CD4-positive, alpha-beta T cell treated with Interleukin-4 for 4 hours (primary cell): Measurements from ENCODE around the gene AGPS.
"Not testable (repeated sequence)": the region's sequence is repeated elsewhere in the genome, so short reads cannot be mapped to it uniquely, and the experiment has no call there.

Experiments used
- DNase-seq: peaks from one replicate; pipeline ENCODE4 v3.0.0-alpha.2; 2020

Gene AGPS

GRCh38 chr2:177424620-177425019 lies 32.0 kb downstream of the AGPS start:
- DNase-seq, result not testable (repeated sequence)

DNA sequence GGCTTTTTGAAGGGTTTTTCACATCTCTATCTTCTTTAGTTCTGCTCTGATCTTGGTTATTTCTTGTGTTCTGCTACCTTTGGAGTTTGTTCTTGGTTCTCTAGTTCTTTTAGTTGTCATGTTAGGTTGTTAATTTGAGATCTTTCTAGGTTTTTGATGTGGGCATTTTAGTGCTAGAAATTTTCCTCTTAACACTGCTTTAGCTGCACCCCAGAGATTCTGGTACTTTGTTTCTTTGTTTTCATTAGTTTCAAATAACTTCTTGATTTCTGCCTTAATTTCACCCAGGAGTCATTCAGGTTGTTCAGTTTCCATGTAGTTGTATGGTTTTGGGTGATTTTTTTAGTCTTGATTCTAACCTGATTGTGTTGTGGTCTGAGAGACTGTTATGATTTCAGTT lies 34.7 kb downstream of the AGPS start:
- no peak for DNase-seq

DNA sequence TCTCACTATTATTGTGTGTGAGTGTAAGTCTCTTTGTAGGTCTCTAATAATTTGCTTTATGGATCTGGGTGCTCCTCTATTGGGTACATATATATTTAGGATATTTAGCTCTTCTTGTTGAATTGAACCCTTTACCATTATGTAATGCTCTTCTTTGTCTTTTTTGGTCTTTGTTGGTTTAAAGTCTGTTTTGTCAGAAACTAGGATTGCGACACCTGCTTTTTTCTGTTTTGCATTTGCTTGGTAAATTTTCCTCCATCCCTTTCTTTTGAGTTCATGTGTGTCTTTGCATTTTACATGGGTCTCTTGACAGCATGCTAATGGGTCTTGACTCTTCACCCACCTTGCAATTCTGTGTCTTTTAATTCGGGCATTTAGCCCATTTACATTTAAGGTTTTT lies 35.4 kb downstream of the AGPS start:
- DNase-seq, result not testable (repeated sequence)

DNA sequence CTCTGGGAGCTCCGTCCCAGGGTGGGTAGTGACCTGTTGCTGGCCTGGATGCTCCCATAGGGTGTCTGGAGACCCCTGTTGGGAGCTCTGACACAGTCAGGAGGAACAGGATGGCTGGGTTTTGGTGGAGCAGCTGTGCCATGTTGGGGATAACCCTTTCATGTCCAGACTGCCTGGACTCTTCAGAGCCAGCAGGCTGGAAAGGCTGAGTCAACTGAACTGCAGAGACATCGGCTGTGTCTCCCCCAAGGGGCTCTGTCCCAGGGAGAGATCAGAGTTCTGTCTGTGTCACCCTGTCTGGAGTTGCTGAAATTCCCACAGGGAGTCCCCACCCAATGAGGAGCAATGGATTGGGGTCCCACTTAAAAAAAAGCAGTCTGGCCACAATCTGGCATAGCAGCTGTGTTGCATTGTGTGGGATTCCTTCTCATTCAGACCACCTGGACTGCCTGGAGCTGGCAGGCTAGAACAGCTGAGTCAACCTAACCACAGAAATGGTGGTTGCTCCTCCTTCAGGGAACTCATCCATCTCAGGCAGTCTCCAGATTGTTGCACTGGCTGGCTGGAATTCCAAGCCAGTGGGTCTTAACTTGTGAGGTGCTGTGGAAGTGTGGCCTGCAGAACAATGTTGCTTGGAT lies 37.2 kb downstream of the AGPS start:
- no peak for DNase-seq

- no peak for DNase-seq
Observed at GRCh38 chr2:177430411-177430810, 37.8 kb downstream of the AGPS start.

GRCh38 chr2:177431111-177431725 lies 38.6 kb downstream of the AGPS start:
- not testable (repeated sequence) for DNase-seq

DNA sequence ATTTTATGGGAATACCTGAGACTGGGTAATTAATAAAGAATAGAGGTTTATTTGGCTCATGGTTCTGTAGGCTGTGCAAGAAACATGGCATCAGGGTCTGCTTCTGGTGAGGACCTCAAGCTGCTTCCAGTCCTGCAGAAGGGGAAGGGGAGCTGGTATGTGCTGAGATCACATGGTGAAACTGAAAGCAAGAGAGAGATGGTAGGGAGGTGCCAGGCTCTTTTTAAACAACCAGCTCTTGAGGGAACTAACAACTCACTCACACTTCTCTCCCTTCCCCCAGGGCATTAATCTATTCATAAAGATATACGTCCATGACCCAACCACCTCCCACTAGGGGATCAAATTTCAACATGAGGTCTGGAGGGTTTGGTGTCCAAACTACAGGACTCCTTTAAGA lies 40.1 kb downstream of the AGPS start:
- no peak for DNase-seq

- DNase-seq, result no peak
Observed at GRCh38 chr2:177433402-177433801, 40.8 kb downstream of the AGPS start.

DNA sequence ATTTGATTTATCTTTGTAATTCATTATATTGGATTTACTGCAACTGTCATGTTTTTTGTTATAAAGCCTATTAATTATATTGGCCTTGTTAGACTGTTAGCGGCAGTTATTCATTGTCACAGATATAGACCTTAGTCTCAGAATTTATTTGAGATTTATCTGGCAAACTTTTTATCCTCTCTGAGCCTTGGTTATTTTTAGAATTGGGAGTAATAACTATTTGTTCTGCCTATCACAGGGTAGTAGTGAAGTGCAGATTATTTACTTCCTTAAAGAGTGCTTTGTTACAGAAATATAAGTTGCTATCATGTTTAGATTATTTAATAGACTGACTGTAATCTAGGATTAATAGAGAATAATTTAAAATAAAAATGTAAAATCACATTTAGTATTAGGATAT lies 41.9 kb downstream of the AGPS start:
- DNase-seq, result no peak

DNA sequence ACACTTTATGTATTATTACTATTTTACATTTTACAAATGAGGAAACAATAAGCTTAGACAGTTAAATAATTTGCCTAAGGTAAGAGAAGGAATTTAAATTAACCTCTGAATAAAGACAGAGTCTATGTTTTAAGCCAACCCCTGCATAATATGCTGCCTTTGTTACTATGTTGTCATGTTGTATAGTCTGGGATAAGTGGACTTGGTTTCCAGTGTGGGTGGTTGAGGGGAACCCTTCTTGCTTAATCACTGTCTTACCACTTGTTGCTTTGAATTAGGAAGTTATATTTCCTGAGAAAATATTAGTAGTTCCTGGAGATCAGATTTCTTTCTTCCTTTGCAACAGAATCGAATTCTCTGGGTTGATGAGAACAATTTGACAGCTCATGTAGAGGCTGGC lies 52.6 kb downstream of the AGPS start:
- DNase-seq, result no peak

DNA sequence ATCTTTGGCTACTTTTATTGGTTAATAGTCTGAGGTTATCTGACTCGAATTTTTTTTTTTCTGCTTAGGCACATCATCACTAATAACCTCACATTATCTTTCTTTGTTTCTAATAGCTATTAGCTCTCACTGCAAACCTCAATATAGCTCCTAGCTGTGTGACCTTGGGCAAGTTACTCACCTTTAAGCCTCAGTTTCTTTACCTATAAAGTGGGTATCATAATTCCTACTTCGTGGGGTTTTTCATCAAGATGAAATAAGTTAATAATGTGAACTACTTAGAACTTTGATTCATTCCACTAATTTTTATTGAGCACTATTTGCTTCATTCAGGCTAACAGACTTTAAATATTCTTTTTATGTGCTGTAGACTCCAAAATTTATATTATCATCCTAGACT lies 55.5 kb downstream of the AGPS start:
- DNase-seq, result no peak

- no peak for DNase-seq
Observed at GRCh38 chr2:177449159-177449558, 56.6 kb downstream of the AGPS start.

DNA sequence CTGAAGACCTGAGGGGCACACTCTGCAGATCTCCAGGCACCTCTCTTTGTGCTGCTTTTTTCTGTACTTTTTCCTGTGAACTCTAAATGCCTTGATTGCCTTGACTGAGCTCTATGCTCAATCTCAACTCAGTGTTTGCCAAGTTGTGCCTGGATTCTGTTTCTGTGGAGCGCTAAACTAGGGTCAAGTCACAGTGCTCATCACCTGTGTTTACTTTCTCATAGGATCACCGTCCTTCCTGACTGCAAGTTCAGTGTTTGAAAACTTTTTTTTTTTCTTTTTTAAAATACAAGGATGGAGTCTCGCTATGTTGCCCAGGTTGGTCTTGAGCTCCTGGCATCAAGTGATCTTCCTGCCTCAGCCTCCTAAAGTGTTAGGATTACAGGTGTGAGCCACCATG lies 62.6 kb downstream of the AGPS start:
- no peak for DNase-seq

- DNase-seq, result not testable (repeated sequence)
Observed at GRCh38 chr2:177459756-177460155, 67.2 kb downstream of the AGPS start.

GRCh38 chr2:177460973-177461585 lies 68.5 kb downstream of the AGPS start:
- no peak for DNase-seq

DNA sequence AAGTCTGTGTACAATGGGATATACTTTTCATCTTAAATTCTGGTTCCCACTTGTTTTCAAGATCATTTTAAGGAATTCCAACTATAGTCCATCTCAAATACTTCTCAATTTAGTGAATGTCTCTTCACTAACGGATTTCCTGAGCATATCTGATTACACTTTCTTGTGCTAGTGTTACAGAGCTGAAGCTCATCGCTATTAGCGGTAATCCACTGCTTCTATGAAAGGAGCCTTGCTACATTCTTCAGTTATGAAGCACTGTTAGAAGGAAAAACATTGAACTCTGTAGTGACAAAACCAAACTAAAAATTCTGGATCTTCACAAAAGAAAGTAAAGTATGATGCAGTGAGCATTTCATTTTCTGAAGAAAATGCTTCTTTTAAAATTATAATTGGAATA lies 72.0 kb downstream of the AGPS start:
- no peak for DNase-seq

DNA sequence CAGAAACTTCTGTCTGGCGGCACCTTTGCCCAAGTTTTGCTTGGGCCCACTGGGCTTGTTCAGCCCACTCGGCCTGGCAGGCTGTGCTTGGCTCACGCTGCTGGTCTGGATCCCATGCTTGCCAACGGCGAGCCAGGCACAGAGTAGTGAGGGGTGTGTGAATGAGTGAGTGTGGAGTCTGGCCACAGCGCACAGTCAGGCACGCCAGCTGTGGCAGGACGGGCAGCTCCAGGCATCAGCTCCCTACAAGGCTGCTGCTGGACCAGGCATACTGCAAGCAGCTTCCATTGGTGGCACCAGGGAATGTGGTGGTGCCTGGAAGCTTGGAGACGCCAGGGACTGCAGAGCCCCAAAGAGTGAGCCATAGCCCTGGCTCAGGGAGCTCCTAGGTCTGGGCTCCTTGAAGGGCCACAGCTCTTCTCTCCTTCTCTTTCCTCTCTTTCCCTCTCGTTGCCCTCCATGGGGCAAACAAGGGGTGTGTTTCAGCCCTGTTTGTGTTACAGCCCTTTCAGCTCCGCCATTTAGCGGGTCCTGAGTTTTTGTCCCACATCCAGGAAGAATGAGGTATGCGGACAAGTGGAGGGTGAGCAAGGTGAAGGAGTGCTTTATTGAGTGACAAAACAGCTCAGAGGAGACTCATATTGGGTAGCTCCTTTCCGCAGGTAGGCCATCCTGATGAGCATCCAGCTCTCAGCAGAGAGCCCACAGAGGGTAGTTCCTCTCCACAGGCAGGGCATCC lies 73.0 kb downstream of the AGPS start:
- no peak for DNase-seq

- DNase-seq, result no peak
Observed at GRCh38 chr2:177466337-177467195, 74.0 kb downstream of the AGPS start.

GRCh38 chr2:177467646-177468045 lies 75.1 kb downstream of the AGPS start:
- DNase-seq, result no peak

- DNase-seq, result no peak
Observed at GRCh38 chr2:177471990-177472389, 79.4 kb downstream of the AGPS start.

DNA sequence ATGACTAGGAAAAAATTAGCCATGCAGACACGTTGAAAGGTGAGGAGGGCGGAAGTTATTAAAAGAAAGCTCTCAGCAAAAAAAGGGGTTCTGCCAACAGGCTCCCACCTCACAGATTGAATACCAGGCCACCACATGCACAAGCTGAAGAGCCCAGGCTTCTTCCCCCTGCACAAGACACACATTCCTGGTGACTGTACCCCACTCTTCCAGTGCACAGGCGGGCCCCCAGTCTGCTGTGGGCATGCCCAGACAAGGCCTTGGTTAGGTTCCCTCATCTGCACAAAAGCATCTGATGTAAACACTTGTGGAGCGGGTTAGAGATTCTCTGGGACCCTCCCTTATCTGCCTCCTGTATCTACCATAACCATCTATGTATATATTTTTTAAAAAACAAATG lies 81.7 kb downstream of the AGPS start:
- no peak for DNase-seq

DNA sequence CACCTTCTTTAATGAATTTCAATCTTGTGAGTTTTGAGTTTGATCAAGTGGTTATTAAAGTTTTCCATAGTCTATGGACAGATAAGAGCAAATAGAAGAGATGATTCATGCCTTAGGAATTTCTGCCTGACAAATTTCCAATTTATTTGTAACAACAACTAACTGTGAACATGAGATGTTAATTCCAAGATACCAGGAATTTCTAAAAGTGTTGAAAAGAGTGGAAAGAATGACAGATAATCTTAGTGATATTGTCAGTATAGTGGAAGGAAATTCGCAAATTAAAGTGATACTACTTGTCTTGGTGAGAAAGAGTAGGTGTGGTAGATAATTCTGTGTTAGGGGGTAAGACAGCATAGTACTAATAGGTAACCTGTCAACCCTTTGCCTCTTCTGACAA lies 82.4 kb downstream of the AGPS start:
- no peak for DNase-seq

DNA sequence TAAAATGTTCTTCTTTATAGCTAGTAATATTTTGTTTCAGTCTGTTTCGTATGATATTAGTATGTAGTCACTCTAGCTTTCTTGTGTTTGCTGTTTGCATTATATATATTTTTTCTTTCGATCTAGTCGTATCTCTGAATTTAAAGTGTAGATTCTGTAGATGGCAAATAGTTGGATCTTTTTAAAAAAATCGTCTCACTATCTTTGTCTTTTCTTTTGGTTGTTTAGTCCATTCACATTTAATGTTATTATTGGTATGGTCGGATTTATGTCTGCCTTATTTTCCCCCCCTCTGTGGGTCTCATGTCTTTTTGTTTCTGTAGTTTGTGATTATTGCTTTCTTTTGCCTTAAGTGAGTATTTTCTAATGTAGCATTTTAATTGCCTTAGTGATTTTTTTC lies 84.3 kb downstream of the AGPS start:
- no peak for DNase-seq
